Kidney (tissue), 14 donors: ENCODE data around the gene ERGIC1. TPM values are rescaled to one million over a fixed set of nuclear protein-coding genes. Genes with fewer than 3 reads are reported as not detected.
"Not testable (repeated sequence)": the region's sequence is repeated elsewhere in the genome, so short reads cannot be mapped to it uniquely, and the experiment has no call there.

Source experiments
- DNase-seq, 5 donors: peaks; one replicate each; pipeline ENCODE4 v3.0.0-alpha.2; 2013 to 2020
- FAIRE-seq: peaks from 2 replicates; lab custom pipeline; 2012; peaks lifted over from hg19 to GRCh38; lab: Jason Lieb, UNC
- H3K27ac ChIP-seq, 2 donors: one replicate each; pipeline ENCODE4 v1.7.0; 2013; ENCODE audit warnings: low read depth in 2 of 2, low read length in 2 of 2, inconsistent platforms in 1 of 2
- H3K27me3 ChIP-seq: one replicate; pipeline ENCODE4 v1.7.1; 2013; ENCODE audit warnings: low read length, inconsistent platforms; ENCODE audit not compliant: control insufficient read depth, insufficient read depth
- H3K36me3 ChIP-seq, 3 donors: one replicate each; pipeline versions ENCODE4 v1.7.0 to v1.7.1; 2013; ENCODE audit warnings: low read length in 3 of 3, control low read depth in 1 of 3, inconsistent platforms in 1 of 3; ENCODE audit not compliant: insufficient read depth in 3 of 3, control insufficient read depth in 2 of 3
- H3K4me1 ChIP-seq, 3 donors: one replicate each; pipeline versions ENCODE4 v1.7.0 to v1.7.1; 2013; ENCODE audit warnings: low read length in 3 of 3, inconsistent platforms in 1 of 3, low read depth in 1 of 3; ENCODE audit not compliant: control insufficient read depth in 2 of 3, insufficient read depth in 2 of 3
- H3K4me3 ChIP-seq, 3 donors: one replicate each; pipeline versions ENCODE4 v1.7.0 to v1.8.1; 2013; ENCODE audit warnings: low read length in 3 of 3, control low read depth in 1 of 3, inconsistent platforms in 1 of 3
- H3K9ac ChIP-seq, 3 donors: one replicate each; pipeline versions ENCODE4 v1.7.0 to v1.7.1; 2013; ENCODE audit warnings: low read length in 3 of 3, control low read depth in 1 of 3, inconsistent platforms in 1 of 3
- H3K9me3 ChIP-seq, 3 donors: one replicate each; pipeline versions ENCODE4 v1.7.0 to v1.7.1; 2013; ENCODE audit warnings: low read length in 3 of 3, control low read depth in 1 of 3, inconsistent platforms in 1 of 3; ENCODE audit not compliant: control insufficient read depth in 2 of 3, insufficient read depth in 1 of 3
- intact Hi-C: fragments of 100-400 bp; cut with DNase I; formaldehyde crosslinking; loops from one replicate; pipeline ENCODE4 v1.11.1; 2022
- polyA plus RNA-seq: library from polyadenylated mRNA; stranded (reverse); fragments of 350-450 nt; fragmentation: Illumina TruSeq; extraction: RNeasy Lipid Tissue Mini Kit (QIAGEN cat#74804); gene quantifications from one replicate; pipeline ENCODE4 v1.2.3, GENCODE V29; 2014; ENCODE audit warnings: low read depth, low replicate concordance; ENCODE audit not compliant: insufficient read depth
- total RNA-seq: library from RNA; stranded (reverse); fragmentation: NEBNext Ultra II Directional; extraction: Animal tissue kit (Norgen Biotek cat#: 25700); gene quantifications from one replicate; pipeline ENCODE4 v1.2.1, GENCODE V29; 2021
- TF ChIP-seq, protein P1 (sequence below): IDR thresholded peaks from 3 replicates; pipeline ENCODE4 v1.5.1; 2012; ENCODE audit warnings: mild to moderate bottlenecking, moderate library complexity, borderline replicate concordance; ENCODE audit not compliant: insufficient read depth; ENCODE audit errors: extremely low read depth
- donor health status: control.
- donor health status: control.
- donor health status: control.
- donor health status: control.
- donor health status: control.
- donor health status: DM: yes; HTN: yes; CAD: no.
- donor health status: Normal renal cell carcinoma (clear cell type).

The ERGIC1 gene
- total and polyA plus RNA-seq, 2 donors from 2014 or later, result 88.0 to 183 TPM

DNA sequence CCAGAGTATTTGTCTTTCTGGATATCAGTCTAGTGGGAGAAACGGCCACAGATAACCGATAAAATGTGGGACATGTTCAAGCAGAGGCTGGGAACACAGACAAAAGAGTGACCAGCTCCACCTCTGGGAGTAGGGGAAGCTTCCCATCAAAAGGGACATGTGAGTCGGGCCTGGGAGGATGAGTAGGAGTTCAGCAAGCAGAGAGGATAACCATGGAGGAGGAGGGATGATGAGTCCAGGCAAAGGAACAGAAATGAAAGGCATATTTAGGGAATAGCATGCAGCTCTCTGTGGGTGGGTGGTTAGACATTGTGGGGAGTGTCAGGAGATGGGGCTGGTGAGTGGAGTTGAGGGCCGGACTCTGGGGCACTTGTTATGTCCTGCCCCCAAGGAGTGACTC is 61.5 kb downstream of the ERGIC1 start:
- no peak overlapping the region for H3K27ac ChIP-seq
- FAIRE-seq (no peak), DNase-seq (no peak)
- H3K9me3 ChIP-seq, result no peaks in the 10 kb centered on the region
- intact Hi-C loops, result no loop called here
- TF ChIP-seq, protein P1, sequence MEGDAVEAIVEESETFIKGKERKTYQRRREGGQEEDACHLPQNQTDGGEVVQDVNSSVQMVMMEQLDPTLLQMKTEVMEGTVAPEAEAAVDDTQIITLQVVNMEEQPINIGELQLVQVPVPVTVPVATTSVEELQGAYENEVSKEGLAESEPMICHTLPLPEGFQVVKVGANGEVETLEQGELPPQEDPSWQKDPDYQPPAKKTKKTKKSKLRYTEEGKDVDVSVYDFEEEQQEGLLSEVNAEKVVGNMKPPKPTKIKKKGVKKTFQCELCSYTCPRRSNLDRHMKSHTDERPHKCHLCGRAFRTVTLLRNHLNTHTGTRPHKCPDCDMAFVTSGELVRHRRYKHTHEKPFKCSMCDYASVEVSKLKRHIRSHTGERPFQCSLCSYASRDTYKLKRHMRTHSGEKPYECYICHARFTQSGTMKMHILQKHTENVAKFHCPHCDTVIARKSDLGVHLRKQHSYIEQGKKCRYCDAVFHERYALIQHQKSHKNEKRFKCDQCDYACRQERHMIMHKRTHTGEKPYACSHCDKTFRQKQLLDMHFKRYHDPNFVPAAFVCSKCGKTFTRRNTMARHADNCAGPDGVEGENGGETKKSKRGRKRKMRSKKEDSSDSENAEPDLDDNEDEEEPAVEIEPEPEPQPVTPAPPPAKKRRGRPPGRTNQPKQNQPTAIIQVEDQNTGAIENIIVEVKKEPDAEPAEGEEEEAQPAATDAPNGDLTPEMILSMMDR, result no peak
- no peak overlapping the region for H3K9ac ChIP-seq
- peaks cover 0 to 19% (median 15%) of the 10 kb centered on the region in 3 donors for H3K4me1 ChIP-seq
- no peaks in the 10 kb centered on the region for H3K27me3 ChIP-seq
- H3K4me3 ChIP-seq, result no peak overlapping the region
- H3K36me3 ChIP-seq, result peaks cover 0 to 19% (median 3%) of the 10 kb centered on the region in 3 donors

- peaks cover 0 to 19% (median 3%) of the 10 kb centered on the region in 3 donors for H3K36me3 ChIP-seq
- no peaks in the 10 kb centered on the region for H3K27me3 ChIP-seq
- TF ChIP-seq, protein P1, result no peak
- no peak overlapping the region for H3K9ac ChIP-seq
- intact Hi-C loops, result no loop called here
- H3K4me1 ChIP-seq, result peaks cover 0 to 19% (median 17%) of the 10 kb centered on the region in 3 donors
- H3K27ac ChIP-seq, result no peak overlapping the region
- H3K9me3 ChIP-seq, result no peaks in the 10 kb centered on the region
- FAIRE-seq (no peak), DNase-seq (no peak)
- H3K4me3 ChIP-seq, result no peak overlapping the region
Observed at GRCh38 chr5:172896465-172896864, 62.4 kb downstream of the ERGIC1 start.

DNA sequence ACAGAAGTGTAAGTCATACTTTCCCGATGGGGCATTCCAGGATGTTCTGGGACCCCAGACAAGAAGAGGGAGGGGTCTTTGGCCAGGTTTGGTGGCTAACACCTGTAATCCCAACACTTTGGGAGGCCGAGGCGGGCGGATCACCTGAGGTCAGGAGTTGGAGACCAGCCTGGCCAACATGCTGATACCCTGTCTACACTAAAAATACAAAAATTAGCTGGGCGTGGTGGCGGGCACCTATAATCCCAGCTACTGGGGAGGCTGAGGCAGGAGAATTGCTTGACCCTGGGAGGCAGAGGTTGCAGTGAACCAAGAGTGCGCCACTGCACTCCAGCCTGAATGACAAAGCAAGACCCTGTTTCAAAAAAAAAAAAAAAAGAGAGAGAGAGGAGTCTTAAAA is 63.0 kb downstream of the ERGIC1 start:
- DNase-seq, H3K9me3 ChIP-seq, H3K27me3 ChIP-seq, H3K4me3 ChIP-seq, H3K9ac ChIP-seq, intact Hi-C loops, FAIRE-seq: not testable (repeated sequence)
- Histone ChIP-seq H3K36me3 (peaks cover 0 to 19% (median 3%) of the 10 kb centered on the region in 3 donors), H3K4me1 (peaks cover 0 to 20% (median 17%) of the 10 kb centered on the region in 3 donors), H3K27ac (peak overlapping the region in 1 of 2 donors; percentile 66)

- Histone ChIP-seq H3K27me3 (no peaks in the 10 kb centered on the region), H3K36me3 (peaks cover 0 to 19% (median 3%) of the 10 kb centered on the region in 3 donors), H3K9ac (no peak overlapping the region), H3K4me3 (no peak overlapping the region), H3K4me1 (peaks cover 0 to 21% (median 18%) of the 10 kb centered on the region in 3 donors), H3K27ac (peak overlapping the region; percentile 29 to 66), H3K9me3 (no peaks in the 10 kb centered on the region)
- no peak for FAIRE-seq
- DNase-seq, result no peak
- intact Hi-C loops, result no loop called here
- TF ChIP-seq, protein P1, result no peak
Observed at GRCh38 chr5:172897481-172898217, 63.6 kb downstream of the ERGIC1 start.
